Thoracic aorta (tissue), 2 donors: ENCODE results near the gene NADK. TPM values are rescaled to one million over a fixed set of nuclear protein-coding genes. Genes with fewer than 3 reads are reported as not detected.

Source experiments
- ATAC-seq: fragments of 150-250 bp; one replicate; pipeline ENCODE4 v1.8.0; 2017; ENCODE audit warnings: low read depth; ENCODE audit not compliant: insufficient number of reproducible peaks, low FRiP score
- DNase-seq: peaks from one replicate; pipeline ENCODE4 v3.0.0-alpha.2; 2020; ENCODE audit warnings: low spot score
- H3K27ac ChIP-seq, 2 donors: fragments of 200-600 bp; sonication (generic); 1 replicate in 1 of 2; 2 replicates in 1 of 2; pipeline ENCODE4 v1.5.1; 2016; ENCODE audit warnings: mild to moderate bottlenecking in 2 of 2, moderate library complexity in 2 of 2
- H3K27me3 ChIP-seq: fragments of 200-600 bp; sonication (generic); replicated peaks from 2 replicates; pipeline ENCODE4 v1.6.0; 2016; ENCODE audit warnings: mild to moderate bottlenecking; ENCODE audit not compliant: insufficient read depth
- H3K36me3 ChIP-seq: fragments of 200-600 bp; sonication (generic); one replicate; pipeline ENCODE4 v1.5.1; 2016
- H3K4me1 ChIP-seq, 2 donors: fragments of 200-600 bp; sonication (generic); 1 replicate in 1 of 2; 2 replicates in 1 of 2; pipeline versions ENCODE4 v1.5.1 to v1.6.0; 2016; ENCODE audit warnings: low read depth in 2 of 2, mild to moderate bottlenecking in 1 of 2; ENCODE audit not compliant: control insufficient read depth in 1 of 2
- H3K4me3 ChIP-seq: fragments of 200-600 bp; sonication (generic); 2 replicates; pipeline ENCODE4 v1.5.1; 2016; ENCODE audit warnings: mild to moderate bottlenecking
- H3K9me3 ChIP-seq: fragments of 200-600 bp; sonication (generic); 2 replicates; pipeline ENCODE4 v1.5.1; 2016
- CTCF ChIP-seq: fragments of 200-600 bp; sonication (generic); IDR thresholded peaks from one replicate; pipeline ENCODE4 v1.5.1; 2019; ENCODE audit warnings: antibody characterized with exemption
- total RNA-seq, 2 donors: library from RNA; depleted of rRNA; stranded (reverse); fragments of >200 nt; gene quantifications; one replicate each; pipeline versions ENCODE4 v1.1.0 to v1.2.3, GENCODE V29; 2016

The NADK gene
- total RNA-seq, 2 donors from 2014 or later, result 91.9 to 110 TPM

DNA sequence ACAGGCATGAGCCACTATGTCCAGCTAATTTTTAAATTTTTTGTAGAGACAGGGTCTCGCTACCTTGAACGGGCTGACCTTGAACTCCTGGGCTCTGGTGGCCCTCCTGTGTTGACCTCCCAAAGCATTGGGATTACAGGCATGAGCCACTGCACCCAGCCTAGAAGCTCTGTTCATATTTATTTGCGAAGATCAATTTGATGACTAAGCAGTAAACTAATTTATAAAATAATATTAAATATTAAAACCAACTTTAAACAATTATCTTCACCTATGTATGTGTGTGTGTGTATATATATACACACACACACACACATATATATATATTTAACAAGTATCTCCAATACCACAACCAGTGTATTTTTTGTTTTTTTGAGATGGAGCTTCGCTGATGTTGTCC is 4.4 kb downstream of the NADK start:
- H3K27ac ChIP-seq, result no peak overlapping the region
- ATAC-seq, result no peak
- peaks cover 4% of the 10 kb centered on the region for H3K9me3 ChIP-seq
- H3K27me3 ChIP-seq, result no peaks in the 10 kb centered on the region
- H3K36me3 ChIP-seq, result peaks cover 14% of the 10 kb centered on the region
- no peak overlapping the region for H3K4me3 ChIP-seq
- no peak for DNase-seq
- TF ChIP-seq CTCF, result no peak
- H3K4me1 ChIP-seq, result peaks cover 28 to 31% of the 10 kb centered on the region in 2 donors

- TF ChIP-seq CTCF, result no peak
- ATAC-seq (no peak), DNase-seq (no peak)
- Histone ChIP-seq H3K4me3 (no peak overlapping the region), H3K27me3 (no peaks in the 10 kb centered on the region), H3K4me1 (peaks cover 13 to 17% of the 10 kb centered on the region in 2 donors), H3K9me3 (peaks cover 4% of the 10 kb centered on the region), H3K27ac (no peak overlapping the region), H3K36me3 (peaks cover 18% of the 10 kb centered on the region)
These were observed 7.2 kb downstream of the NADK start for GRCh38 chr1:1771096-1771495.

DNA sequence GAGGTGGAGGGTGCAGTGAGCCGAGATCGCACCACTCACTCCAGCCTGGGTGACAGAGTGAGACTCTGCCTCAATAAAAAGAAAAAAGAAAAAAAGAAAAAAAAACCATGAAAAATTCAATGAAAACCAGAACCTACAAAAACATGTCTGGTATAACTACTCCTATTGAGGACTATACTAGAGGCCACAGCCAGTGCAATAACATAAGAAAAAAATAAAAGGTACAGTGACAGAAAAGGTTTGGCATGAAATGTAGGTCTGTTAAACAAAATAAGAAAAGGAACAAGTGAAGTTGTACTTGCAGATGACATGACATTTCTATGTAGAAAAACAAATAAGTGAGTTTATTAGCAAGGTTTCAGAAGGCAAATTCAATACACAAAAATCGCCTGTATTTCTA is 8.2 kb downstream of the NADK start:
- TF ChIP-seq CTCF, result no peak
- Histone ChIP-seq H3K9me3 (peaks cover 4% of the 10 kb centered on the region), H3K27me3 (no peaks in the 10 kb centered on the region), H3K36me3 (peaks cover 18% of the 10 kb centered on the region), H3K4me3 (no peak overlapping the region), H3K4me1 (peaks cover 3 to 7% of the 10 kb centered on the region in 2 donors), H3K27ac (no peak overlapping the region)
- no peak for DNase-seq
- ATAC-seq, result no peak

DNA sequence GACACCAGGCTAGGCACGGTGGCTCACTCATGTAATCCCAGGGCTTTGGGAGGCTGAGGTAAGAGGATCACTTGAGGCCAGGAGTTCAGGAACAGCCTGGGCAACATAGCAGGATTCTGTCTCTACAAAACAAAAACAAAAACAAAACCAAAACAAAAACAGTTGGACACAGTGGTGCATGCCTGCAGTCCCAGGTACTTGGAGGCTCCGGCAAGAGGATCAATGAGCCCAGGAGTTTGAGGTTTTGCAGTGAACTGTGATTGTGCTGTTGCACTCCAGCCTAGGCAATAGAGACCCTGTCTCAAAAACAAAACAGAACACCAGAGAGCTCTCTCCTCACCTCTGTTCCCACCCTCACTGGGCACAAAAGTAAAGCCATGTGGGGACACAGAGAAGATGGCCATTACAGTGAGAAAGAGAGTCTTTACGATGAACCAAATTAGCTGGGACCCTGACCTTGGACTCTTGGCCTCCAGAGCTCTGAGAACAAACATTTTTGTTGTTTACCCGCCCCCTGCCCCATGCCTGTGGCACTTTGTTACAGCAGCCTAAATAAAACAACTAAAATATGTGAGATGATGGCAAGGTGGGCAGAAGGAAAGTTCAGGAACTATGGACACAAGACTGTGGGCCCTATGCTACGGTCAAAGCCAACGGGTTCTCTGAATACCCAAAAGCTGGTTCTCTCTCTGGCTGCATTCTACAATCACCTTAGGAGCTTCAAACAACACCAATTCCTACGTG is 9.8 kb downstream of the NADK start:
- no peak for TF ChIP-seq CTCF
- H3K27me3 ChIP-seq, result no peaks in the 10 kb centered on the region
- no peak overlapping the region for H3K4me3 ChIP-seq
- no peaks in the 10 kb centered on the region for H3K4me1 ChIP-seq
- no peak overlapping the region for H3K27ac ChIP-seq
- H3K9me3 ChIP-seq, result peaks cover 4% of the 10 kb centered on the region
- peaks cover 32% of the 10 kb centered on the region for H3K36me3 ChIP-seq
- ATAC-seq (no peak), DNase-seq (no peak)

DNA sequence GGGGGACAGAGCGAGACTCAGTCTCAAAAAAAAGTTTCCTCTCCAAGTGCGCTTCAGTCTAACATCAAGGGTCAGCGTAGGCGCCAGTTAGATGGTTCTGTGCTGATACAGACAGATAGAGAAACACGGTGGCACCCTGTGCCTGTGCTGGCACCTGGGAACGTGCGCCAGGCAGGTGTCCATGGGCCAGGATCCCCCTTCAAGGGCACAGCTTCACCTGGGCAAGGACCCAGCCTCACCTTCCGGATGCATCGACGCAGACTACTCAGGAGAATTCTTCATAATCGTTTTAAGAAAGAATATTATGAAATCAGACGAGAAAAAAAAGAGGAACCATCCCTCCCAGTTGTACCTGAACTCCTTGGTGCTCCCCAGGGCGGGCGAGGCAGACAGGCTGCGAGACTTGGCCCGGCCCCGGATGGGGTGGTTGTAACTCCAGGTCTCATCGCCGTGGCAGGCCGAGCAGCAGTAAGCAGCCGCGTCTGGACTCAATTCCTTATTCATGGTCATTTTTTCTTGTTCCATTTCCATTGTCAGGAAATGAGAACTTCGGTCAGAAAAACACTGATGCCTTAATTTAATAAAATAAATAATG is 13.3 kb downstream of the NADK start:
- Histone ChIP-seq H3K4me1 (no peaks in the 10 kb centered on the region), H3K27ac (no peak overlapping the region), H3K36me3 (peaks cover 44% of the 10 kb centered on the region), H3K4me3 (no peak overlapping the region), H3K27me3 (no peaks in the 10 kb centered on the region), H3K9me3 (no peaks in the 10 kb centered on the region)
- ATAC-seq, result no peak
- TF ChIP-seq CTCF, result no peak
- DNase-seq, result no peak
